NCI-H2107 treated with DMSO at 0.1 percent for 48 hours (cell line): ENCODE measurements around the gene TNIP2.
"Not testable (repeated sequence)": the region's sequence is repeated elsewhere in the genome, so short reads cannot be mapped to it uniquely, and the experiment has no call there.

Experiments
- DNase-seq: peaks from one replicate; lab custom pipeline; 2025; ENCODE audit not compliant: unreplicated experiment; lab: John Stamatoyannopoulos, UW

TNIP2 gene

DNA sequence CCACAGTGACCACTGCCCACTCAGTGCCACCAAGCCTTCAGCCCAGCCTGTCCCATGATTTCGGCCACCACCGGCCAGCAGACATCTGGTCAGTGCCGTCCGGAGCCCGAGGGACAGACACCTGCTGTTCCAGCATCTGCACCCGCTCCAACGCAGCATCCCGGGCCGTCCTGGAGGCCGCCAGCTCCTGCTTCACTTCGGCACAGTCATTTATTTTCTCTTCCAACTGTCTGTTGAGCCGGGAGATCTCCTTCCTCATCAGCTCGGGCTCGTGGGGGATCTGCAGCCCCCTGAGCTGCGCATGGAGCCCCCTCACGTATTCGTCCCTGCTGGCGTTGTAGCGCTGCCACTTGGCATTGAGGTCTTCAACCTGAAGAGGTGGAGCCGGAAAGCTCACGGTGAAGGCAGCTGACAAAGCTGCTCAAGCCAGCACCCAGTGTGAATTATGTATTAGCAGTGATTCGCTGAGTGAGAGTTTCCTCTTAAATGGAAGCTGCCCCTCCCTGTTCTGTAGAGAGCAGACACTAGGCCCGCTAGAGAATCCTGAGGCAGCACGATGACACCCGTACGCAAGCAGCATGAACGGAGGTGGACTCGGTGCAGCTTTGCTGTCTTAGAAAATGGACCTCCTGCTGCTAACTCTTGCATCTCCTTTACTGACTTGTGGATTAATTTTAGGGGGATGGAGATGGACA is 11.4 kb downstream of the TNIP2 start:
- no peak for DNase-seq

DNA sequence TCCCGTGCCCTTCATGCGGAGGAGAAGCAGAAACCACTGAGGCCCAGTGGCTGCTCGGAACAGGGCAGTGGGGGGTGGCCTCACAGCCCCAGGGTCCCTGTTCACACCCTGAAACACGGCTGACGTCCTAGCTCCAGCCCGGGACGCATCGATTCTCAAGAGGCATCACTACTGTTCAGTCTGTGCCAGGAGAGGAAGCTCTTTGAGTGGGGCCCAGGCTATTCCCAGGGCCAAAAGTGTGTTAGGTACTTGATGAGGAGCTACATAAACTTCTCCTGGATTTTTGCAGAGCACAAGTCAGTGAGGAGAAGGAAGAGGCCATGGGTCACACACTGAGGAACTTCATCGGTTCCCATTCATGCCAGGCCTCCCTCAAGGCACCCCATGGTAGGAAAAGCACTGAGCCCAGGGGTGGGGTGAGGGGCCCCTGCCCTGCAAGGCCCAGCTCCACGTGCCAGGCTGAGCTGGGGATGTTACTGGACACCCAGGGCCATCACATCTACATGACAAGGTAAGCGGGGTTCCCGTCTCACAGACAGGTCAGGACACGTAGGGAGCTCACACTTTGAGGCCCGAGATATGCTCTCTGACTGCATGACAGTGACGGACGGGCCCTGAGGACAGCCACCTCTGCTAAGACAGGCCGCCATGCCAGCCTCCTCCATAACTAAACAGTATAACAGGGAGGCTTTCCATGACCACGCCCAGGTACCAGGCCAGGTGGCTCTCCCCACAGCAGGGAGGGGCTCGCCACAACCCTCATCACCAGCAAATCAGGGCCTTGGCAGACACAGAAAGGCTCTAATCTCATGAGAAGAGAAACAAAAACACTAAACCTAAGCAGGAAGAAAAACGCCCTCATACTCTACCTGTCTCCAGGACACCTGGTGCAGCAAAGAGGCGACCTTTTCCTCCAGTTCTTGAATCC is 12.4 kb downstream of the TNIP2 start:
- peak; percentile 21 for DNase-seq

DNA sequence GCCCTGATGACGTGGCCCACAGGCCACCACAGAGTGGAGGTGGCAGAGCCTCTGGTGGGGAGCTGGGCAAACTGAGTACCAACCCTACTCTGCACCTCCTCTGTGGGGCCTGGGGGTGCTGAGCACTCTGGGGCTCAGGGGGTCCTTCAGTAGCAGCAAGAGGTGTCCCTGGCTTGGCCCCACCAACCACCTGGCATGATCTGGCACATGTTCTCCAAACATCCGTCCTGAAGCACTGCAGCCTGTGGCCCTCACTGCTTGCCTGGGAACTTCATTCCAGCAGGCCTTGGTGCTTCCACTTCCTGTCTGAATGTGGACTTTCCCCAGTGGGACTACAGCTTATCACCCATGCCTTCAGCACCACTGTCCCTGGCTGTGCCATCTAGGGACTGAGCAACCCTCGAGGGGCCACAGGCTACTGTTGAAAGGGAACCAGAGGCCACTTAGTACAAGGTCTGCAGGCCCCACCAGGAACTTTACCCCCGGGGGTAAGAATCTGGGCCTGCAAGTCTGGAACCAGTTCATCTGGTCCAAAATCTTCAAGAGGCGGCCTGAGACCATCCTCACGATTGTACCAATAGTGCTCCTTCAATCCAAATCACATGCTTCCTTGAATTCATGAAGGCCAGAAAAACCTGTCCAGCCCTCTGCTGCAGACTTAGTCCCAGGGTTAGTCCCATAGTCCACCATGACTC is 13.2 kb downstream of the TNIP2 start:
- DNase-seq = no peak

DNA sequence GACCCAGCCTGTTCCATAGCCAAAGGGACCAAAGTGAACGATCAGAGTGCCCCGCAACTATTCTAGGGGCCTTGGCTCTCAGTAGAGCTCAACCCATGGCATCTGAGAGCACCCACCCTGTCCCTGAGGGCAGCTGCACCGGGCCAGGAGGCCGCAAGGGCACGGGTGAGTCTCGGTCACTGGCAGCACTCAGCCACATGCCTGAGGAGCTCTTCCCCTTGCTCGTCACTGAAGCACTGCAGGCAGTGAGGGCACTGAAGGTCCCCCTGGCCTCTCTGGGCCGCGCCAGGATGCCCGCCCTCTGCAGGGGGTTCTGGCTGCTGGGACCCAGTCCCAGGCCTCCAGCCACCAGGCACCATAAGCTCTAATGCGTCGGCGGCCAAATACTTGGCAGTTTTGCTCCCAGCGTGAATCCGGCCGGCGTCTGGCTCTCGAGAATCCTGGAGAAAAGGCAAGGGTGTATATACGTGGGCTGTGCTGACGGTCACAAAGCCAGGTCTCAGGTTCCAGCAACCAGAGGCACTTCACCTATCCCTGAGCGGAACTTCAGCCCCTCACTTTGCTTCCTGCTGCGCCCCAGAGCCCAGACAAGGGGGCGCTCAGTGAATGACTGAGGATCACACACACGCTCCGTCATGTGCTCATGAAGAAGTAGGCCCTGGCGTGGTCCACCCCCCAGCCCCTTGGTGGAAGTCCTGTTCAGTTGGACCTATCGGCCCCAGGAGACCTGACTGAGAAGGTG is 13.9 kb downstream of the TNIP2 start:
- DNase-seq = no peak

DNA sequence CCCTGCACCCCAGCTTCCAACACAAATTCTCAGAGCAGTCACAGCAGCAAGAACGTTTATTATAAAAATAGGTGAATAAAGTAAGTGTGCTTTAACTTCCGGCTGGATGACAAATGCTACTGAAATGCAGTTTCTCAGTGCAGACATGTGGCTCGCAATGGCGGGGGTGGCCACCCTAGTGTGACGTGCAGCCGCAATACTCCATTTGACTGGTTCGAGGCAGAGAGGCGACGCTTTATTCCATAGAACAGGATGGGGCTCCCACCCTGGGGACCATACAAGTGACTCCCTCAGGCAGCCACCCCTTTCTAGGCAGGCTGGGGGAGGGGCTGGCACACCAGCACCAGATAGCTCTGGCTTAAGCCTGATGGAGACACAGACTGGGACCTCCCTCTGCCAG is 14.5 kb downstream of the TNIP2 start:
- no peak for DNase-seq

DNA sequence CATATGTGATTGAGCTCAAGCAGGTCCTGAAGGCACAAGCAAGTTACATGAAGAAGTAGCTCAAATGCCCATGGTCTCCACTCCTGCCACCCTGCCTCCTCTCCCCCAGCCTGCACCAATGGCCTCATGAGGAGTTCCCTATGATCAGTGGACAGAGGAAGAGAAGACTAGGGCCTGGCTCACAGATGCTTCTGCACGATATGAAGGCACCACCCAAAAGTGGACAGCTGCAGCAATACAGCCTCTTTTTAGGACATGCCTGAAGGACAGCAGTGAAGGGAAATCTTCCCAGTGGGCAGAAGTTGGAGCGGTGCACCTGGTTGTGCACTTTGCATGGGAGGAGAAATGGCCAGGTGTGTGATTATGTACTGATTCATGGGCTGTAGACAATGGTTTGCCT is 17.8 kb downstream of the TNIP2 start:
- DNase-seq = not testable (repeated sequence)

DNA sequence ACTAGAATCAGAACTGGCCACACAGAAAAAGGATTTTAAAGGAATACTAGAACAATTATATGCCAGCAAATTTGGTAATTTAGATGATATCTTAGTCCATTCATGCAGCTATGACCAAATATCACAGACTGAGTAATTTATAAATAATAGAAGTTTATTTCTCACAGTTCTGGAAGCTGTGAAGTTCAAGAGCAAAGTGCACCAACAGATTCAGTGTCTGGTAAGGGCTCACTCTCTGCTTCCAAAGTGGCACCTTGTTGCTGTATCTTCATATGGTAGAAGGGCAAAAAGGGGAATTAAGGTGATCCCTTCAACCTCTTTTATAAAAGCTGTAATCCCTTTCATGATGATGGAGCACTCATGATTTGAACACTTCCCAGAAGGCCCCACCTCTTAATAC is 20.3 kb downstream of the TNIP2 start:
- DNase-seq = no peak

DNA sequence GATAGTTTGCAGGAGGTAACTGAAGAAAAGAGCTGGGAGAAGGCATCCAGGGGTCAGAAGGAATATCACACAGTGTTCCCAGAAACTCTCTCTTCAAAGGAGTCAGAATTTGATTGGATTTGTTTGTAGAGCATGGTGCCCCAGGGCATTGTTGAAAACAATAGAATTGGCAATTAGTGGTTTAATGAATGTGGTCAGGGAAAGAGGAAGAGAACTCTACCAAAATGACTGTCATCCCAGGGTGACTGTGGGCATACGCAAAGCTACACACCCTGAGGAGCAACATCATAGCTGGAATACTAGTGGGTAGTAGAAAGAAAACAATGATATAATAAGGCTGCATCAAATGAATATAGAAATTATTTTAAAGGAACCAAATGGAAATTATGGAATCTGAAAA is 21.5 kb downstream of the TNIP2 start:
- DNase-seq = no peak

DNA sequence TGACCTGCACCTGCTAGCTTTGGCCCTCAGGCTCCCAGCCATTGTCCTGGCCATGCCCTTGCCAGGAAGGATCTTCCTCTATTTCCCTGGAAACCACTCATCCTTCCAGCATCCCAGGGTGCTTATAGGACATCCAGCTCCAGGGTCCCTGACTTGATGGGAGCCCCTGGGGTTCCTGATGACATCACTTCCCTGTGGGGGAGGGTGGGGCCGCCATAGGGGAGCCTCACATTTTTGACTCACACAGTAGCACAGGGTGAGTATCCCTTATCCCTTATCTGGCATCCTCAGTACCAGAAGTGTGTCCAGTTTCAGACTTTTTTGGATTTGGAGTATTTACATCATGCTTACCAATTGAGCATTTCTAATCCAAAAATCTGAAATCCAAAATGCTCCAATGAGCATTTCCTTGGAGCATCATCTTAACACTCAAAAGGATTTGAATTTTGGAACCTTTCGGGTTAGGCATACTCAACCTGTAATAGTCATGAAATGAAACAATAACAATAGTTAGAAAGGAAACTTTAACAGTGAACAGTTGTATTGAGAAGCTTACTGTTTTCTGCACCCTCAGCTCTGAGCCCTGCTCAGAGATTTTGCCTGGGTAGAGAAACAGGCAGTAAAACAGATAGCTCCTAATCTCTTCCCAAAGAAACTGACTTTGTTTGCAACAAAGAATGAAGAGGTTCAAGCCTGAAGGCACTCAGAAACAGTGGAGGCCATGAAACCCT is 22.1 kb downstream of the TNIP2 start:
- no peak for DNase-seq

DNA sequence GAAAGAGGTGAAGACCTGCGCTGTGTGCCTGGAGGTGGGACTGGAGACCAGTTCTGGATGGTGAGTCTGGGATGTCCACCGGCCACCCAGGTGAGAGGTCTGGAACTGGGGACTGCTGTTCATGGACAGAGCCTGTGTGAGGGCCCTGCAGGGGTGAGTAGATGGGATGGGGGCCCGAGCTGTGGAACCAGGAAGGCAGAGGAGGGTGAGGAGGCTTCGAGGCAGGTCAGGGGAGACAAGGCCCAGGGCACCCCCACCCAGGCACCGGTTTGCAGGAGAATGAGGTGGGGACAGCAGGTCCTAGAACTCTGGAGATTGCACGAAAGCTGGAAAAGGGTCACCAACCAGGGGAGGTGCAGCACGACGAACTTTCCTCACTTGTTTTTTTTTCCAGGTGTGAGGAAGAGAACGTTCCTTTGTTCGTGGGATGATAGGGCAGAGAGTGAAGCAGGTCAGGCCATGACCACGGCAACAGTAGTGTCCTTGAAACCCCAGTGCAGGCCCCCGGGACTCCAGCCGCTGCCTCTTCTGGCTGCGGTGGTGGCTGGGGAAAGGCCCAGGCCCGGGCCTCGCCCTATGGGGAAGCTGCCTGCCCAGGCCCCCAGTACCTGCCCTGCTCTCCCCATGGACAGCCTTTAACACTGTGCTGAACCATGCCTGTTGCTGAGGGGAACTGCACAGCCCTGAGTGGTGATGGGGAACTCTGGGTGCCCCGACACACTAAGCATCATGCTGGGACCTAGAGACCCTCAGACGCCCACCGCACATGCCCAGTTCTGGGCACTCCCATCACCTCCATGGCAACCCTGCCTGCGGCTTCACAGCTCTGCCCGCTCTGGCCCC is 22.9 kb downstream of the TNIP2 start:
- no peak for DNase-seq

DNA sequence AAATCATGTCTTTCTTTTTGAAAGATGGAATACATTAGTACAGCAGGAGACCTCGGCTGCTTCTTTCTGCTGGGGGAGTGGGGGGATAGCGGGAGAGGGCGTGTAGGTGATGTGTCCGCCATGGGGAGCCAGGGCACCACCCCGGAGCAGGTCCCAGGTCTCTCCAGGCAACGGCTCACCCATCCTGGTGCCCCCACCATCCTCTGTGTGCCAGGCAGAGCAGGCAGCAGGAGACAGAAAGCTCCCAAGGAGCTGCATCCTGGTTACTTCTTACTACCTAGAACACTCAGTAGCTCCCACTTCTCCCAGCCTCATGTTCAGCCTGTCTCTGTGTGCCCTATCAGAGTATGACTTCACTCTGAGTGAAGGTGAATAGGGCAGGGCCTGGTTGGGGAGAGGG is 23.6 kb downstream of the TNIP2 start:
- no peak for DNase-seq

DNA sequence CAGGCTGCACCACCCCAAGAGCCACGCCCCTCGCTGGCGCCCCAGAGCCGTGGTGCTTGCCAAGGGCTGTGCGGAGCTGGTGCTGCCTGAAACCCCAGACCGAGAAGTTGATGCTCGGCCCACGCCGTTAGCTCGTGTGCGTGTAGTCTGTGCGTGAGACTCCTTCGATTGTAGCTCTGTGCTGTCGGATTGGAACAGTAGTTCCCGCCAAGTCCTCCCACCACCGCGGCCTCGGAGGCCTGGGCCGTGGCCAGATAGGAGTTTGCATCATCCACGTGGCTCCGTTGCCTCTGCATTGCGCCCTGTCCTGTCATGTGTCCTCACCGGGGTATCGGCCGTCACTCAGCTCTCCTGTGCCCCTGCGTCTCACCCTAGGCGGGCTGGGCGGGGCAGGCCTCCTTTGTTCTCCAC is 24.2 kb downstream of the TNIP2 start:
- no peak for DNase-seq

DNA sequence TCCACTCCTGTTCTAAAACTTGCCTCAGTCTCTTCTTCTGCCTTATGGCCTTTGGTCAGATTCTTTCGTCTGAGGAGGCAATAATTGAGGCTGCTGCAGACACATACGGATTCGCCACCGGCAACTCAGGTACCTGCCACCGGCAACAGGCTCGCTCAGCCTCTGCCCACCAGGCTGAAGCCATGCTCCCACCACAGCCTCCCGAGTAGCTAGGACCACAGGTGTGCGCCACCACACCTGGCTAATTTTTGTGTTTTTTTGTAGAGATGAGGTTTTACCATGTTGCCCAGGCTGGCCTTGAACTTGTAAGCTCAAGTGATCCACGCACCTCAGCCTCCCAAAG is 26.6 kb downstream of the TNIP2 start:
- no peak for DNase-seq

DNA sequence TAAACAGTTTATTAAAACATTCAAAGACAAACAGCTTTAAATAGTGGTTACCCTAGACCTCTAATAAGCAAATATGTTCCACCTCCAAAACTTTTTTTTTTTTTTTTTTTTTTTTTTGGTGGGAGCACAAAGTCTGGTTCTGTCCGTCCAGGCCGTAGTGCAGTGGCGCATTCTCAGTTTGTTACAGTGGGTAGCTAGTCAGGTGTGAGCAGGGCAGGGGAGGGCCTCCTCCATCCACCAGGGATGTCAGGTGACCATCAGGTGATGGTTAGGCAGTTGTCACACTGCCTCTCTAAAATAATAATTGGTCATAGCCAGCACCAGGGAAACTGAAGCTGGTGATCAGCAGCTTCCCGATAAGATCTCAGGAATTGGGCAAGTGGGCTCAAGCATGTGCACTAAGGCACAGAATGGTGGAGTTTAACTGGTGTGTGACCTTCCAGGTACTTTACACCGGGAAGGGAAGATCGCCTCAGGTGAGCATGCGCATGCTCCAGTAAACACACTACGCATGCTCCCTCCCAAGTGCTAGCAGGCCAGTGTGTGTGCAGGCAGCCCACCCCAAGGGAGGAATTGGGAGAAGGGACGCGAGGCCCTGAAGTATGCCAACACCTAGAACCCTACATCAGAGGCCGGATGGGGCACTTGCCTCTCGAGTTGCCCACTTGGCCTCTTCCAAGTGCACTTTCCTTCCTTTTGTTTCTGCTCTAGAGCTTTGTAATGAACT is 27.2 kb downstream of the TNIP2 start:
- DNase-seq = no peak

DNA sequence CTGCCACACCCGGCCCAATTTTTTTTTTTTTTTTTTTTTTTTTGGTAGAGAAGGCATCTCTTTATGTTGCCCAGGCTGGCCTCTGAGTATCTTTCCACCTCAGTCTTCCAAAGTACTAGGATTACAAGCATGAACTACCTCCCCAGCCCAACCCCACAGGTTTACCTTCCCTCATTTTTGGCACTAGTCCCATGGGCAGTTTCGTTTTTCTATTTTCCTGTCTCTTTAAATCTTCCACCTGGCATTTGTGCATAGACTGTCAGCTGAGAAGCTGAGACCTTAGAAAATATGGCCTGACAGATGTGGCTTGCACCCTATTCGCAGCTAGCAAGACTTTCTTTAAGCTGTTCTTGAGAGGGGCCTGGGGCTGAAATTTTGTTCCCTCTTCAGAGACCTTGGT is 27.9 kb downstream of the TNIP2 start:
- DNase-seq = no peak

DNA sequence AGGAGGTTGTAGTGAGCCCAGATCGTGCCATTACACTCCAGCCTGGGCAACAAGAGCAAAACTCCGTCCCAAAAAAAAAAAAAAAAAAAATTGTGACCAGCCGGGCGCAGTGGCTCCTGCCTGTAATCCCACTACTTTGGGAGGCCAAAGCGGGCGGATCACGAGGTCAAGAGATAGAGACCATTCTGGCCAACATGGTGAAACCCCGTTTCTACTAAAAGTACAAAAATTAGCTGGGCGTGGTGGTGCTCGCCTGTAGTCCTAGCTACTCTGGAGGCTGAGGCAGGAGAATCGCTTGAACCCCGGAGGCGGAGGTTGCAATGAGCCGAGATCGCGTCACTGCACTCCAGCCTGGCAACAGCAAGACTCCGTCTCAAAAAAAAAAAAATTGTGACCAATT is 29.3 kb downstream of the TNIP2 start:
- not testable (repeated sequence) for DNase-seq

DNA sequence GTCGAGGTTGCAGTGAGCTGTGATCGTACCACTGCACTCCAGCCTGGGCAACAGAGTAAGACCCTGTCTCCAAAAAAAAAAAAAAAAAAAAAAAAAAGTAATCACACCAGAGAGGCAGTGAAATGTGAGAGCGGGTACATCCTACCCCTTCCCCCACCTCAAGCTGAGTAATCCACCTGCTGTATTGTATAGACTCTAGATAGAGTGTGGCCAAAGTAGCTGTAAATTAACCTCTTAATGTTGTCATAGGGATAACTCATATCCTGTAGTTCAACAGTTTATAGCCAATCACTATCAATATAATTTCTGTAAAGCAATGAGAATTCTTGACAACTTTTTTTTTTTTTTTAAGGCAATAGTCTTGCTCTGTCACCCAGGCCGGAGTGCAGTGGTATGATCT is 30.8 kb downstream of the TNIP2 start:
- DNase-seq = peak; percentile 1

DNA sequence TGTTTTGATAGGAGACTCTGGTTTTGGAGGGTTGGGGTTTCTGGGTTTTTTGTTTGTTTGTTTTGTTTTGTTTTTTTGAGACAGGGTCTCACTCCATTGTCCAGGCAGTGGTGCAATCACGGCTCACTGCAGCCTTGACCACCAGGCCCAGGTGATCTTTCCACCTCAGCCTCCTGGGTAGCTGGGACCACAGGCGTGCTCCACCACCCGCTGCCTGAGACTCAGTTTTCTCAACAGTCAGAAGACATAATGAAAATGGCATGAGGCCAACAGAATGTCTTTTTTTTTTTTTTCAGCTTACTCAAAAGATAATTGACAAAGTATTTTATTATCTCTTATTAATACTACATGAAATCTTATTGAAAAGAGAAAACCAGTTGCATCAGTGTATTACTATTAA is 32.4 kb downstream of the TNIP2 start:
- no peak for DNase-seq

DNA sequence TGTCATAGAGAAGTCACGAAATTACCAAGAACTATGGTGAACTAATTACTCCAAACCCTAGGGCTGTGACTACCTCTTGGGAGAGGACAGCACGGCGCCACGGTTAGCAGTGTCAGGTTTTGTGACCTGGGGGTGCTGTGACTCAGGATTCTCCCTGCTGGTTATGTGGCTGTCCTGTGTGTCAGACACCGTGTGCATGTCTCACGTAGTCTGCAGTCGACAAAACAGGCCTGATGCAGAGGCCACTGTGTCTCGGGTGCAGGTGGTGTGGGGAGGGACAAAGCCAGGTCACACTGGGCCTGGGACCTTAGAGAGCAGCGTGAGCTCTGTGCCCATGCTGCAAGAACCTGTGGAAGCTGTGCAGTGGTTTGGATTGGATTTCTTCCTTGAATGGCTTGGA is 34.1 kb downstream of the TNIP2 start:
- DNase-seq = no peak
